A673 (cell line): ENCODE data around the gene VAV2. TPM values are rescaled to one million over a fixed set of nuclear protein-coding genes. Genes with fewer than 3 reads are reported as not detected.
A peak's percentile ranks its signal among the peaks of the same experiment; 100 is the strongest.

Experiments used
- BruUV-seq: library from RNA; stranded (reverse); fragments of 400-500 nt; replicated peaks from 2 replicates; lab custom pipeline; 2021; lab: Mats Ljungman, UMichigan
- CTCF ChIA-PET: fragments of 300-600 bp; sonication (Branson Sonifier 250); formaldehyde crosslinking; loops from one replicate; lab custom pipeline; 2022; ENCODE audit warnings: antibody characterized with exemption; lab: Charles Lee
- POLR2A ChIA-PET: fragments of 300-600 bp; sonication (Branson Sonifier 250); formaldehyde crosslinking; loops from one replicate; lab custom pipeline; 2022; ENCODE audit warnings: antibody characterized with exemption; ENCODE audit not compliant: low non-redundant PET; lab: Charles Lee
- DNase-seq: peaks from one replicate; pipeline ENCODE4 v3.0.0-alpha.2; 2015; ENCODE audit warnings: low spot score
- H3K27ac ChIP-seq: fragments of 200-600 bp; sonication (generic); 2 replicates; pipeline ENCODE4 v1.5.1; 2016; ENCODE audit warnings: mixed run types, low read depth, mild to moderate bottlenecking, mixed read lengths, antibody characterized with exemption, low read length; ENCODE audit not compliant: poor library complexity, severe bottlenecking
- H3K27me3 ChIP-seq: fragments of 200-600 bp; sonication (generic); replicated peaks from 2 replicates; pipeline ENCODE4 v1.6.1; 2017; ENCODE audit warnings: mixed run types, low read depth, mild to moderate bottlenecking, mixed read lengths, antibody characterized with exemption, low read length; ENCODE audit not compliant: insufficient read depth, poor library complexity
- H3K36me3 ChIP-seq: fragments of 200-600 bp; sonication (generic); 2 replicates; pipeline ENCODE4 v1.6.1; 2016; ENCODE audit warnings: mixed run types, mild to moderate bottlenecking, mixed read lengths, antibody characterized with exemption, low read length; ENCODE audit not compliant: insufficient read depth, poor library complexity, severe bottlenecking
- H3K4me1 ChIP-seq: fragments of 200-600 bp; sonication (generic); 2 replicates; pipeline ENCODE4 v1.6.1; 2017; ENCODE audit warnings: mixed run types, mild to moderate bottlenecking, mixed read lengths, antibody characterized with exemption, low read length; ENCODE audit not compliant: insufficient read depth, poor library complexity, severe bottlenecking
- H3K4me3 ChIP-seq: fragments of 200-600 bp; sonication (generic); 2 replicates; pipeline ENCODE4 v1.5.1; 2016; ENCODE audit warnings: low read depth, mixed run types, mild to moderate bottlenecking, mixed read lengths, low read length; ENCODE audit not compliant: poor library complexity, severe bottlenecking
- H3K9me3 ChIP-seq: fragments of 200-600 bp; sonication (generic); 2 replicates; pipeline ENCODE4 v1.6.1; 2016; ENCODE audit warnings: mixed run types, low read depth, mild to moderate bottlenecking, mixed read lengths, antibody characterized with exemption, low read length; ENCODE audit not compliant: poor library complexity, severe bottlenecking
- EZH2 ChIP-seq: fragments of 200-600 bp; sonication (generic); IDR thresholded peaks from 2 replicates; pipeline ENCODE4 v1.6.1; 2017; ENCODE audit warnings: borderline replicate concordance, low read depth, mild to moderate bottlenecking, mixed read lengths, antibody characterized with exemption, low read length; ENCODE audit not compliant: poor library complexity, severe bottlenecking
- intact Hi-C: fragments of 100-400 bp; cut with micrococcal nuclease; formaldehyde crosslinking; loops from one replicate; pipeline ENCODE4 v1.10.0; 2022; ENCODE audit not compliant: unreplicated experiment
- total RNA-seq: library from RNA; stranded (reverse); gene quantifications from 2 replicates; pipeline ENCODE4 v1.2.3, GENCODE V29; 2021
- TF ChIP-seq, protein P1 (sequence below): fragments of 300-800, 200-600 bp; sonication (generic); conservative IDR thresholded peaks from 2 replicates; pipeline ENCODE4 v1.5.1; 2017; ENCODE audit warnings: low read depth, mild to moderate bottlenecking, antibody characterized with exemption, low read length, moderate library complexity, mixed read lengths

VAV2 gene
- total RNA-seq, 1 experiment from 2014 or later = 16.4 TPM

- ChIA-PET POLR2A (no interaction called here), CTCF (interaction anchor here (1.0 kb wide), 1 partner anchor 27 kb away, joined by 3 read pairs; no protein-coding TSS in a partner anchor)
- no peak overlapping the region for H3K4me3 ChIP-seq
- no peak for DNase-seq
- no TSS peak for BruUV-seq
- H3K9me3 ChIP-seq = no peaks in the 10 kb centered on the region
- no peak overlapping the region for H3K27ac ChIP-seq
- no peaks in the 10 kb centered on the region for H3K27me3 ChIP-seq
- intact Hi-C loops = no loop called here
- TF ChIP-seq, protein P1, sequence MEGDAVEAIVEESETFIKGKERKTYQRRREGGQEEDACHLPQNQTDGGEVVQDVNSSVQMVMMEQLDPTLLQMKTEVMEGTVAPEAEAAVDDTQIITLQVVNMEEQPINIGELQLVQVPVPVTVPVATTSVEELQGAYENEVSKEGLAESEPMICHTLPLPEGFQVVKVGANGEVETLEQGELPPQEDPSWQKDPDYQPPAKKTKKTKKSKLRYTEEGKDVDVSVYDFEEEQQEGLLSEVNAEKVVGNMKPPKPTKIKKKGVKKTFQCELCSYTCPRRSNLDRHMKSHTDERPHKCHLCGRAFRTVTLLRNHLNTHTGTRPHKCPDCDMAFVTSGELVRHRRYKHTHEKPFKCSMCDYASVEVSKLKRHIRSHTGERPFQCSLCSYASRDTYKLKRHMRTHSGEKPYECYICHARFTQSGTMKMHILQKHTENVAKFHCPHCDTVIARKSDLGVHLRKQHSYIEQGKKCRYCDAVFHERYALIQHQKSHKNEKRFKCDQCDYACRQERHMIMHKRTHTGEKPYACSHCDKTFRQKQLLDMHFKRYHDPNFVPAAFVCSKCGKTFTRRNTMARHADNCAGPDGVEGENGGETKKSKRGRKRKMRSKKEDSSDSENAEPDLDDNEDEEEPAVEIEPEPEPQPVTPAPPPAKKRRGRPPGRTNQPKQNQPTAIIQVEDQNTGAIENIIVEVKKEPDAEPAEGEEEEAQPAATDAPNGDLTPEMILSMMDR = no peak
- no peak for TF ChIP-seq EZH2
- peaks cover 13% of the 10 kb centered on the region for H3K36me3 ChIP-seq
- no peaks in the 10 kb centered on the region for H3K4me1 ChIP-seq
These were observed 221.9 kb downstream of the VAV2 start for GRCh38 chr9:133770076-133770777.

GRCh38 chr9:133769511-133770075, 222.5 kb downstream of the VAV2 start:
- ChIA-PET POLR2A (no interaction called here), CTCF (interaction anchor here (1.0 kb wide), 1 partner anchor 27 kb away, joined by 3 read pairs; no protein-coding TSS in a partner anchor)
- no peaks in the 10 kb centered on the region for H3K9me3 ChIP-seq
- DNase-seq = no peak
- peaks cover 12% of the 10 kb centered on the region for H3K36me3 ChIP-seq
- intact Hi-C loops = no loop called here
- BruUV-seq = no TSS peak
- no peaks in the 10 kb centered on the region for H3K4me1 ChIP-seq
- no peak overlapping the region for H3K4me3 ChIP-seq
- no peak overlapping the region for H3K27ac ChIP-seq
- H3K27me3 ChIP-seq = no peaks in the 10 kb centered on the region
- TF ChIP-seq EZH2 = no peak
- TF ChIP-seq, protein P1 = no peak

DNA sequence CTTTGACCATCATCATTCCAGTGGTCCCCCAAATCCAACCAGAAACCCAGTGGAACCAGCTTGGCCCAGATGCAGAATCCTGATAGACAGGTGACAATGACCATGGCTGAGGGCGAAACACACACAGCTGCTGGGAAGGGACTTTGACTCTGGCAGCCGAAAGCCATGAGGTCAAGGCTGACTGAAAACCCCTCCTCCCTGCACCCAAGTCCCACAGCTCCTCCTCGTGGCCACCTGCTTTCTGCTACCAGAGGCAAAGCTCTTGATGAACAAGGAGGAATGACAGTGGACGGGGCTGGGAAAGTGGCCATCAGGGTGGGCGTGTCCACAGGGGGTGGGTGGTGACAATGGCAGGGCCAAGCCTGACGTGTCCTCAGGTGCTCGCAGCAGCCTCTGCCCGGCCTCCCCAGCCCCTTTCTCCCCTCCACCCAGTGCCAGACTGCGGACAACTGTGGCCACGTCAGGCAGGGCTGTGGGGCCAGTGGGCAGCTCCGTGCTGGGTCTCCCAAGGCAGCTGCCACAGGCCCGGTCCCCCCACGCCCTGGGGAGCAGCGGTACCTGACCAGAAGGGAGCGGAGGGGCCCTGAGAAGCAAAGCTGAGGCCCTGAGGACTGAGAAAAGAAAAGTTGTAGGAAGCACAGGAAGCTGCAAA, 223.1 kb downstream of the VAV2 start:
- Histone ChIP-seq H3K9me3 (no peaks in the 10 kb centered on the region), H3K4me3 (no peak overlapping the region), H3K4me1 (no peaks in the 10 kb centered on the region), H3K27ac (no peak overlapping the region), H3K36me3 (peaks cover 7% of the 10 kb centered on the region), H3K27me3 (no peaks in the 10 kb centered on the region)
- TF ChIP-seq EZH2 = no peak
- TF ChIP-seq, protein P1 = 0 out of 2 replicates have a peak, but pooled peaks have one; percentile 31
- DNase-seq = no peak
- ChIA-PET POLR2A (no interaction called here), CTCF (no interaction called here)
- intact Hi-C loops = no loop called here
- BruUV-seq = no TSS peak
